K562 (cell line): Measurements from ENCODE around the gene LMAN1L. TPM values are rescaled to one million over a fixed set of nuclear protein-coding genes. Genes with fewer than 3 reads are reported as not detected.

ENCODE experiments used
- ARID3B ChIP-seq: fragments of 250-450 bp; sonication (Bioruptor Pico); IDR thresholded peaks from 2 replicates; pipeline ENCODE4 v1.4.0; 2020; ENCODE audit warnings: borderline replicate concordance
- CBFA2T3 ChIP-seq: fragments of 450-650 bp; IDR thresholded peaks from 2 replicates; pipeline ENCODE4 v1.6.1; 2017
- PBX2 ChIP-seq, 2 experiments: IDR thresholded peaks in 1 of 2; conservative IDR thresholded peaks in 1 of 2; 2 replicates each; pipeline ENCODE4 v1.6.1; 2016; ENCODE audit warnings: low read depth in 2 of 2, mild to moderate bottlenecking in 1 of 2, missing compliant biosample characterization in 1 of 2, missing genetic modification characterization in 1 of 2, moderate library complexity in 1 of 2
- TEAD4 ChIP-seq, 2 experiments: sonication (generic) in 1 of 2; formaldehyde crosslinking in 1 of 2; IDR thresholded peaks; 2 replicates each; pipeline versions ENCODE4 v1.6.1 to v1.8.0; 2012 to 2022; ENCODE audit warnings: borderline replicate concordance in 1 of 2, inconsistent platforms in 1 of 2, low read length in 1 of 2, mild to moderate bottlenecking in 1 of 2, missing genetic modification reagents in 1 of 2
- ZNF318 ChIP-seq, 2 experiments: fragments of 450-650 bp; IDR thresholded peaks; 2 replicates each; pipeline ENCODE4 v1.6.1; 2016; ENCODE audit warnings: mild to moderate bottlenecking in 2 of 2, borderline replicate concordance in 1 of 2, low read depth in 1 of 2, moderate library complexity in 1 of 2
- polyA plus RNA-seq, 8 experiments: library from polyadenylated mRNA; depleted of rRNA in 4 of 8; stranded (reverse) in 5 of 8; unstranded in 3 of 8; fragments of >200 nt; fragmentation: Nextera tagmentation in 2 of 8; fragmentation: Illumina TruSeq in 1 of 8; extraction: Ambion mirVana in 2 of 8; extraction: Trizol in 1 of 8; gene quantifications; 2 replicates each; pipeline versions ENCODE4 v1.2.1 to v1.2.3, GENCODE V29; 2011 to 2014; ENCODE audit warnings: inconsistent platforms in 1 of 8, missing spikeins in 1 of 8
- total RNA-seq, 7 experiments: library from RNA; depleted of rRNA in 6 of 7; stranded (reverse); fragments of >200 nt in 6 of 7; fragmentation: Illumina TruSeq in 2 of 7; extraction: Trizol in 2 of 7; gene quantifications; 2 replicates each; pipeline versions ENCODE4 v1.2.1 to v1.2.3, GENCODE V29; 2011 to 2021; ENCODE audit warnings: low replicate concordance in 1 of 7
- TF ChIP-seq, protein P1 (sequence below): sonication (generic); formaldehyde crosslinking; IDR thresholded peaks from 2 replicates; pipeline ENCODE4 v1.8.0; 2022; ENCODE audit warnings: mild to moderate bottlenecking, low read depth, missing genetic modification reagents
- TF ChIP-seq, protein P2 (sequence below): sonication (generic); formaldehyde crosslinking; IDR thresholded peaks from 2 replicates; pipeline ENCODE4 v1.9.0; 2022; ENCODE audit warnings: mild to moderate bottlenecking, missing genetic modification reagents

LMAN1L gene
- total and polyA plus RNA-seq, 9 of the 15 experiments (the other 6 are each of a cell fraction or from before 2014, with no cell fraction given): not detected

- TF ChIP-seq, protein P1, sequence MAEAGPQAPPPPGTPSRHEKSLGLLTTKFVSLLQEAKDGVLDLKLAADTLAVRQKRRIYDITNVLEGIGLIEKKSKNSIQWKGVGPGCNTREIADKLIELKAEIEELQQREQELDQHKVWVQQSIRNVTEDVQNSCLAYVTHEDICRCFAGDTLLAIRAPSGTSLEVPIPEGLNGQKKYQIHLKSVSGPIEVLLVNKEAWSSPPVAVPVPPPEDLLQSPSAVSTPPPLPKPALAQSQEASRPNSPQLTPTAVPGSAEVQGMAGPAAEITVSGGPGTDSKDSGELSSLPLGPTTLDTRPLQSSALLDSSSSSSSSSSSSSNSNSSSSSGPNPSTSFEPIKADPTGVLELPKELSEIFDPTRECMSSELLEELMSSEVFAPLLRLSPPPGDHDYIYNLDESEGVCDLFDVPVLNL (CRISPR knock-in tag): no peak
- TF ChIP-seq, protein P2, sequence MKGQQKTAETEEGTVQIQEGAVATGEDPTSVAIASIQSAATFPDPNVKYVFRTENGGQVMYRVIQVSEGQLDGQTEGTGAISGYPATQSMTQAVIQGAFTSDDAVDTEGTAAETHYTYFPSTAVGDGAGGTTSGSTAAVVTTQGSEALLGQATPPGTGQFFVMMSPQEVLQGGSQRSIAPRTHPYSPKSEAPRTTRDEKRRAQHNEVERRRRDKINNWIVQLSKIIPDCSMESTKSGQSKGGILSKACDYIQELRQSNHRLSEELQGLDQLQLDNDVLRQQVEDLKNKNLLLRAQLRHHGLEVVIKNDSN (CRISPR knock-in tag): no peak
- no peak; the same call in 1 of the 2 replicates for TF ChIP-seq PBX2 (CRISPR knock-in tag; IDR thresholded peaks at IDR 0.05; ENCODE audit: low read depth)
- peak; percentile 36; the same call in 1 of the 2 replicates for TF ChIP-seq PBX2 (tag; conservative IDR thresholded peaks at IDR 0.05; ENCODE audit: low read depth)
- peak in 1 of 2 experiments; percentile 43; a peak in 1 of 4 replicates for TF ChIP-seq ZNF318 (IDR thresholded peaks at IDR 0.05; ENCODE audit: borderline replicate concordance in 1 of 2, low read depth in 1 of 2)
- TF ChIP-seq CBFA2T3: peak; percentile 50
- peak; percentile 42; the same call in 1 of the 2 replicates for TF ChIP-seq TEAD4 (IDR thresholded peaks at IDR 0.05; ENCODE audit: low read length)
- TF ChIP-seq TEAD4 (CRISPR knock-in tag; IDR thresholded peaks at IDR 0.05; ENCODE audit: borderline replicate concordance): no peak
- no peak for TF ChIP-seq ARID3B
Observed at GRCh38 chr15:74869726-74870407, 57.2 kb downstream of the LMAN1L start (continued).
